Measurements from ENCODE around the gene GRID1. TPM values are rescaled to one million over a fixed set of nuclear protein-coding genes. Genes with fewer than 3 reads are reported as not detected.

GRID1 gene
- total and polyA plus RNA-seq, 9 of the 15 experiments (the other 6 are each of a cell fraction or from before 2014, with no cell fraction given), result 0.01 to 7.2 (median 1.2) TPM

DNA sequence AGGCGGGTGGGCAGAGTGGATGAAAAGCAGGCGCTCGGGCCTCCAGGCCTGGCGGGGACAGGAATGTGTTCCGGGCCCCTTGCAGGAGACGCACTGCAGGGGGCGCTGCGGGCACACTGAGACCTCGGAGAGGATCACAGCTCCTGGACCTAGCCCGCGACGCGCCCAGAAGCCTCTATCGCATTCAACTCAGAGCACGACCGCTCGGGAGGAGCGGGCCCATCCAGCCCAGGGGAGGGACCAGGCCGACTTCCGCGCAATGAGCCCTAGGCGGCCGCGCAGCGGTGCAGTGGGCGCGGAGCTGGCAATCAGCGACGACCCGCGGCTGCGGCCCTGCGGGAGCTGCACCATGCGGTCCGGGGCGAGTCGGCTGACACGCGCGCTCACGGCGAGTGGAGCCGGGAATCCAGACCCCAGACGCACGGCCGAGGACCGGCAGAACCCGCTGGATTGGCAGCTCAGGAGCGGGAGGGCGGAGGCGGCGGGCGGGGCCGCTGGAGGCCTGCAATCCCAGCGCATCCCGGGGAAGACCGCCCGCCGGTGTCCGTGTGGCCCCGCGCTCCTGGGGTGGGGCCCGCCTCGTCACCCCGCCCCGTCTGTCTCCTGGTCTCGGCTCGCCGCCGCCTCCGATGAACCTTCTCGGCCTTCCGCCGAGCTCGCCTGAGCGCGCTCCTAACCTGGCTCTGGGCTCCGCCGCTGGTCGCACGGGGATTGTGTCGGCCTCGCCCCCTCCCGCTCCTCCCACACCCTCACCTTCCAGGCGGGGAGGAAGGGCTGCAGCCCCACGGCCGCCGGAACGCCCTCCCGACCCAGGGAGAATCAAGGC lies 33.5 kb upstream of the GRID1 start (continued):
- TF ChIP-seq LEF1 (IDR thresholded peaks at IDR 0.05), result no peak
- no peak for TF ChIP-seq ZBTB1 (CRISPR knock-in tag; IDR thresholded peaks at IDR 0.05; ENCODE audit: borderline replicate concordance, low read depth)
- TF ChIP-seq, protein P1, sequence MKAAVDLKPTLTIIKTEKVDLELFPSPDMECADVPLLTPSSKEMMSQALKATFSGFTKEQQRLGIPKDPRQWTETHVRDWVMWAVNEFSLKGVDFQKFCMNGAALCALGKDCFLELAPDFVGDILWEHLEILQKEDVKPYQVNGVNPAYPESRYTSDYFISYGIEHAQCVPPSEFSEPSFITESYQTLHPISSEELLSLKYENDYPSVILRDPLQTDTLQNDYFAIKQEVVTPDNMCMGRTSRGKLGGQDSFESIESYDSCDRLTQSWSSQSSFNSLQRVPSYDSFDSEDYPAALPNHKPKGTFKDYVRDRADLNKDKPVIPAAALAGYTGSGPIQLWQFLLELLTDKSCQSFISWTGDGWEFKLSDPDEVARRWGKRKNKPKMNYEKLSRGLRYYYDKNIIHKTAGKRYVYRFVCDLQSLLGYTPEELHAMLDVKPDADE (conservative IDR thresholded peaks at IDR 0.05; ENCODE audit: control insufficient read depth, low read depth, low read length), result no peak
- TF ChIP-seq JUND (IDR thresholded peaks at IDR 0.05; ENCODE audit: borderline replicate concordance, low read depth, low read length), result 0 out of 2 replicates have a peak, but pooled peaks have one; percentile 15
- no peak for TF ChIP-seq JUND (tag; IDR thresholded peaks at IDR 0.05; ENCODE audit: borderline replicate concordance, low read depth, low read length)
- no peak for TF ChIP-seq JUNB (CRISPR knock-in tag; conservative IDR thresholded peaks at IDR 0.05)
- TF ChIP-seq, protein P2, sequence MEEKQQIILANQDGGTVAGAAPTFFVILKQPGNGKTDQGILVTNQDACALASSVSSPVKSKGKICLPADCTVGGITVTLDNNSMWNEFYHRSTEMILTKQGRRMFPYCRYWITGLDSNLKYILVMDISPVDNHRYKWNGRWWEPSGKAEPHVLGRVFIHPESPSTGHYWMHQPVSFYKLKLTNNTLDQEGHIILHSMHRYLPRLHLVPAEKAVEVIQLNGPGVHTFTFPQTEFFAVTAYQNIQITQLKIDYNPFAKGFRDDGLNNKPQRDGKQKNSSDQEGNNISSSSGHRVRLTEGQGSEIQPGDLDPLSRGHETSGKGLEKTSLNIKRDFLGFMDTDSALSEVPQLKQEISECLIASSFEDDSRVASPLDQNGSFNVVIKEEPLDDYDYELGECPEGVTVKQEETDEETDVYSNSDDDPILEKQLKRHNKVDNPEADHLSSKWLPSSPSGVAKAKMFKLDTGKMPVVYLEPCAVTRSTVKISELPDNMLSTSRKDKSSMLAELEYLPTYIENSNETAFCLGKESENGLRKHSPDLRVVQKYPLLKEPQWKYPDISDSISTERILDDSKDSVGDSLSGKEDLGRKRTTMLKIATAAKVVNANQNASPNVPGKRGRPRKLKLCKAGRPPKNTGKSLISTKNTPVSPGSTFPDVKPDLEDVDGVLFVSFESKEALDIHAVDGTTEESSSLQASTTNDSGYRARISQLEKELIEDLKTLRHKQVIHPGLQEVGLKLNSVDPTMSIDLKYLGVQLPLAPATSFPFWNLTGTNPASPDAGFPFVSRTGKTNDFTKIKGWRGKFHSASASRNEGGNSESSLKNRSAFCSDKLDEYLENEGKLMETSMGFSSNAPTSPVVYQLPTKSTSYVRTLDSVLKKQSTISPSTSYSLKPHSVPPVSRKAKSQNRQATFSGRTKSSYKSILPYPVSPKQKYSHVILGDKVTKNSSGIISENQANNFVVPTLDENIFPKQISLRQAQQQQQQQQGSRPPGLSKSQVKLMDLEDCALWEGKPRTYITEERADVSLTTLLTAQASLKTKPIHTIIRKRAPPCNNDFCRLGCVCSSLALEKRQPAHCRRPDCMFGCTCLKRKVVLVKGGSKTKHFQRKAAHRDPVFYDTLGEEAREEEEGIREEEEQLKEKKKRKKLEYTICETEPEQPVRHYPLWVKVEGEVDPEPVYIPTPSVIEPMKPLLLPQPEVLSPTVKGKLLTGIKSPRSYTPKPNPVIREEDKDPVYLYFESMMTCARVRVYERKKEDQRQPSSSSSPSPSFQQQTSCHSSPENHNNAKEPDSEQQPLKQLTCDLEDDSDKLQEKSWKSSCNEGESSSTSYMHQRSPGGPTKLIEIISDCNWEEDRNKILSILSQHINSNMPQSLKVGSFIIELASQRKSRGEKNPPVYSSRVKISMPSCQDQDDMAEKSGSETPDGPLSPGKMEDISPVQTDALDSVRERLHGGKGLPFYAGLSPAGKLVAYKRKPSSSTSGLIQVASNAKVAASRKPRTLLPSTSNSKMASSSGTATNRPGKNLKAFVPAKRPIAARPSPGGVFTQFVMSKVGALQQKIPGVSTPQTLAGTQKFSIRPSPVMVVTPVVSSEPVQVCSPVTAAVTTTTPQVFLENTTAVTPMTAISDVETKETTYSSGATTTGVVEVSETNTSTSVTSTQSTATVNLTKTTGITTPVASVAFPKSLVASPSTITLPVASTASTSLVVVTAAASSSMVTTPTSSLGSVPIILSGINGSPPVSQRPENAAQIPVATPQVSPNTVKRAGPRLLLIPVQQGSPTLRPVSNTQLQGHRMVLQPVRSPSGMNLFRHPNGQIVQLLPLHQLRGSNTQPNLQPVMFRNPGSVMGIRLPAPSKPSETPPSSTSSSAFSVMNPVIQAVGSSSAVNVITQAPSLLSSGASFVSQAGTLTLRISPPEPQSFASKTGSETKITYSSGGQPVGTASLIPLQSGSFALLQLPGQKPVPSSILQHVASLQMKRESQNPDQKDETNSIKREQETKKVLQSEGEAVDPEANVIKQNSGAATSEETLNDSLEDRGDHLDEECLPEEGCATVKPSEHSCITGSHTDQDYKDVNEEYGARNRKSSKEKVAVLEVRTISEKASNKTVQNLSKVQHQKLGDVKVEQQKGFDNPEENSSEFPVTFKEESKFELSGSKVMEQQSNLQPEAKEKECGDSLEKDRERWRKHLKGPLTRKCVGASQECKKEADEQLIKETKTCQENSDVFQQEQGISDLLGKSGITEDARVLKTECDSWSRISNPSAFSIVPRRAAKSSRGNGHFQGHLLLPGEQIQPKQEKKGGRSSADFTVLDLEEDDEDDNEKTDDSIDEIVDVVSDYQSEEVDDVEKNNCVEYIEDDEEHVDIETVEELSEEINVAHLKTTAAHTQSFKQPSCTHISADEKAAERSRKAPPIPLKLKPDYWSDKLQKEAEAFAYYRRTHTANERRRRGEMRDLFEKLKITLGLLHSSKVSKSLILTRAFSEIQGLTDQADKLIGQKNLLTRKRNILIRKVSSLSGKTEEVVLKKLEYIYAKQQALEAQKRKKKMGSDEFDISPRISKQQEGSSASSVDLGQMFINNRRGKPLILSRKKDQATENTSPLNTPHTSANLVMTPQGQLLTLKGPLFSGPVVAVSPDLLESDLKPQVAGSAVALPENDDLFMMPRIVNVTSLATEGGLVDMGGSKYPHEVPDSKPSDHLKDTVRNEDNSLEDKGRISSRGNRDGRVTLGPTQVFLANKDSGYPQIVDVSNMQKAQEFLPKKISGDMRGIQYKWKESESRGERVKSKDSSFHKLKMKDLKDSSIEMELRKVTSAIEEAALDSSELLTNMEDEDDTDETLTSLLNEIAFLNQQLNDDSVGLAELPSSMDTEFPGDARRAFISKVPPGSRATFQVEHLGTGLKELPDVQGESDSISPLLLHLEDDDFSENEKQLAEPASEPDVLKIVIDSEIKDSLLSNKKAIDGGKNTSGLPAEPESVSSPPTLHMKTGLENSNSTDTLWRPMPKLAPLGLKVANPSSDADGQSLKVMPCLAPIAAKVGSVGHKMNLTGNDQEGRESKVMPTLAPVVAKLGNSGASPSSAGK (IDR thresholded peaks at IDR 0.05), result peak; percentile 74
